Islet precursor cell (in vitro differentiated cells): Measurements from ENCODE around the gene CDKL4.
A peak's percentile ranks its signal among the peaks of the same experiment; 100 is the strongest.
"Not testable (repeated sequence)": the region's sequence is repeated elsewhere in the genome, so short reads cannot be mapped to it uniquely, and the experiment has no call there.

Source experiments
- DNase-seq: peaks from one replicate; pipeline ENCODE4 v3.0.0-alpha.2; 2018

Gene CDKL4

GRCh38 chr2:39176997-39177396 is 66.8 kb downstream of the CDKL4 start:
- DNase-seq = peak; percentile 69

- no peak for DNase-seq
Measured at GRCh38 chr2:39175026-39175812, 68.6 kb downstream of the CDKL4 start.

- DNase-seq = no peak
Measured at GRCh38 chr2:39174022-39174421, 69.7 kb downstream of the CDKL4 start.

GRCh38 chr2:39172047-39172706 is 71.6 kb downstream of the CDKL4 start:
- not testable (repeated sequence) for DNase-seq

GRCh38 chr2:39171621-39172020 is 72.1 kb downstream of the CDKL4 start:
- no peak for DNase-seq

- no peak for DNase-seq
Measured at GRCh38 chr2:39164089-39164488, 79.7 kb downstream of the CDKL4 start.

- DNase-seq = no peak
Measured at GRCh38 chr2:39160982-39161381, 82.8 kb downstream of the CDKL4 start.

GRCh38 chr2:39159283-39159682 is 84.5 kb downstream of the CDKL4 start:
- no peak for DNase-seq

GRCh38 chr2:39158351-39158750 is 85.4 kb downstream of the CDKL4 start:
- no peak for DNase-seq

- no peak for DNase-seq
Measured at GRCh38 chr2:39156846-39157245, 86.9 kb downstream of the CDKL4 start.

- DNase-seq = no peak
Measured at GRCh38 chr2:39156107-39156506, 87.7 kb downstream of the CDKL4 start.

- not testable (repeated sequence) for DNase-seq
Measured at GRCh38 chr2:39155573-39155972, 88.2 kb downstream of the CDKL4 start.

GRCh38 chr2:39154944-39155343 is 88.8 kb downstream of the CDKL4 start:
- DNase-seq = no peak

GRCh38 chr2:39153312-39153711 is 90.5 kb downstream of the CDKL4 start:
- DNase-seq = no peak

GRCh38 chr2:39152504-39152903 is 91.3 kb downstream of the CDKL4 start:
- DNase-seq = no peak

GRCh38 chr2:39150890-39151497 is 92.8 kb downstream of the CDKL4 start:
- no peak for DNase-seq

- DNase-seq = no peak
Measured at GRCh38 chr2:39150102-39150562, 93.6 kb downstream of the CDKL4 start.

GRCh38 chr2:39146630-39147029 is 97.1 kb downstream of the CDKL4 start:
- no peak for DNase-seq

GRCh38 chr2:39145906-39146421 is 97.8 kb downstream of the CDKL4 start:
- DNase-seq = no peak

- DNase-seq = no peak
Measured at GRCh38 chr2:39144416-39144815, 99.4 kb downstream of the CDKL4 start.

GRCh38 chr2:39142904-39143605 is 100.7 kb downstream of the CDKL4 start:
- no peak for DNase-seq

- DNase-seq = peak; percentile 71
Measured at GRCh38 chr2:39141334-39142271, 102.2 kb downstream of the CDKL4 start.
